Hepatic stellate cell (primary cell): Measurements from ENCODE around the gene CDC14B.

Experiments
- DNase-seq: peaks from one replicate; pipeline ENCODE4 v3.0.0; 2011; ENCODE audit warnings: low spot score

The CDC14B gene

GRCh38 chr9:96502539-96503373 is 116.9 kb downstream of the CDC14B start:
- DNase-seq = no peak

- no peak for DNase-seq
Observed at GRCh38 chr9:96501633-96502538, 117.8 kb downstream of the CDC14B start.

DNA sequence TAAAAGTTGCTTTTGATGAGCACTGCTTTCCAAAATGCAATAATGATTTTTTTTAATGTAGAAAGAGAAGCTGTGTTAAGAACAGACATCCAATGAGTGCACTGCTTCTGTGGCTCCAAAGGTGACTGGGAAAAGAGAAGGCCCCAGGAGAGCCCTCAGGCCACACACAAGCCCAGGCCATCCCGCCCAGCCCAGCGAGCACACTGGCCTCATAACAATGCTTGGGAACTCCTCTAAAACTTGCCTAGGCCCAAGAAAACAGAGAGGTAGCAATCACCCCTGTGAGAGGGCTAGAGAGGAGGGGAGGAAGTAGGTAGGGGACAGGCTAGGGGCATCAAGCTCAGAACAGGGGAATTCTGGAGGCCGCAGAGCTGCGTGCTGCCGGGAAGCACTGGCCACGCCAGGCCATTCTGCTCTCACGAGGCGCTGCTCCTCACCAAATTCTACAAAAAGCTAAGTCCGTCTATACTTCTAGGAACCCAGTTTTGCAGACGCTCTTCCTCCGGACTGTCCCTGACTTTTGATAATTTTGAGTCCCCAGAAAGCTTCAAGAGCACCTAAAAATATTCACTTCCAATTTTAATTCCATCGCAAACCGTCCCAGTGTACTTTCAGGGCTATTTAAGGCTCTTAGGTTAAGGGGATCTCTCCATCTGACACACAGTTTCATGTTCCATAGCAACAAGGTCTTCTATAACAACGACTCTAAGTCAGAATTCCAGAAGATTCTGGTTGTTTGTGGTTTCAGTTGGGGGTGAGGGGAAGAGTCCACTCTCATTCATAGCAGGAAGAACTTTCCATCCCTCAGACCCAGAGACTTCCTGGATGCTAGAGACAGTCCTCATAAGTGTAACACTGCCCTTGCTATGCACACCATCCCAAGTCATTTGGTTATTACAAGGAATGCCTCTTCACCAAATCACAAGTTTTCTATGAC is 118.7 kb downstream of the CDC14B start:
- DNase-seq = peak; percentile 69

DNA sequence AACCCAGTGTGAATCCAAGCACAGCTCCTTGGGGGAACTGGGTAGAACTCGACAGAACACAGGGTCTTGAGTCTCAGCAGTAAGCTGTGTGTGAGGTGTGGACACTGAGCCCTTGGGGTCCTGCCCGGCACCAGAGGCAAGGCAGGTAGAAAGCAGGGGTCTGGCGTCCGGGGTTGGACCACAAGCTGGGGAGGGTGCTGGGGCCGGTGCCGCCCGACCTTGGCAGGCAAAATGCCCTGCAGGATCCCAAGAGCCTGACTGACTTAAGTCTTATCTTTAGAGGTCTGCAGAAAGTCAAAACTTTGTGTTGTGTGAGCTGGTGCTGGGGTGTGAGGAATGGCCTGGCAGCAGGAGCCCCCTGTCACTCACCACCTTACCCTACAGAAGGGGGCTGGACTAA is 120.4 kb downstream of the CDC14B start:
- no peak for DNase-seq

DNA sequence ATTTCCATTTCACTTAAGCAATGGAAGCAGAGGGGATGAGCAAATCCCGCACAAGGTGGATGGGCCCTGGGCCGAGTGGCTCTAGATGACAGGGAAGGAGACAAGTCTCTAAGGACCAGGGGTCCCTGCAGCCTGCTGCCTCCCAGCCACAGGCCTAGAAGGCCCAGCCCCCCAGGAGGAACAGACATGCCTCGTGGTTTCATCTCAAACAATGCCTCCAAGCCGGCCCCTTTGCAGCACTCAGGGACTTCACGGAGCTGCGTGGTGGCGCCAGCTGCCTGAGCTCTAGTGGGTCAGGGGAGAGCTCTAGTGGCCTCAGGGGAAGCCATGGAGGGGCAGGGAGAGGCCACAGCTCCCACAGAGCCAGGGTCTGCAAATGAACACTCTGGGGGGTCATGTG is 120.8 kb downstream of the CDC14B start:
- no peak for DNase-seq

DNA sequence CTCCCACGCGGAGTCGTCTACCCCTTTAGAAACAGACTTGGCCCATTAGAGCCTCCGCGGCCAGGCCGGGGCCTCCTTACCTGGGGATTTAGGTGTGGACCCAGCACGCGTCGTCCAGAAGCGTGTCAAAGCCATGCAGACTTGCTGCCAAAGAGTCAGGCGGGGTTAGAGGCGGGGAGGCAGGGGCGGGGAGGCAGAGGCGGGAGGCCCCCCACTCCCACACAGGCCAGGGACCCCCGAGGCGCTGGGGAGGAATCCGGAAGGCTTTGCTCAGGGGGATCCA is 122.6 kb downstream of the CDC14B start:
- no peak for DNase-seq

- DNase-seq = no peak
Observed at GRCh38 chr9:96496368-96497116, 123.1 kb downstream of the CDC14B start.

DNA sequence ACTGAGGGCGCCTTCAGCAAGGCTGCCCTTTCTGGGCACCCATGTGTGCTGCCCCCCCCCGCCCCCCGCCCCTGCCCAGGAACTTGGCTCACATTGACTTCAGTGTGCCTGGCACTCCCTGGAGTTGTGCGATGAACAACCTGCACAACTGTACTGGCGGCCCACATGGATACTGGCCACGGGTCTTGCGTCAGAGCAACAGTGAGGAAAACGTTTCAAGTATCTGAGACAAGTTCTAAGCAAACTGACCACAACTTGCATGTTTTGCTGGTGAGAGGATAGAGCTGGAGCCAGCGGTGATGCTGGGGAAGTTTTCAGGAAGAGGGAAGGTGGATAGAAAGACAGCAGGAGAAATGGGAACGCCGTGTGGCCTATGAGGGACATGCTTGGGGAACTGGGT is 124.3 kb downstream of the CDC14B start:
- no peak for DNase-seq

DNA sequence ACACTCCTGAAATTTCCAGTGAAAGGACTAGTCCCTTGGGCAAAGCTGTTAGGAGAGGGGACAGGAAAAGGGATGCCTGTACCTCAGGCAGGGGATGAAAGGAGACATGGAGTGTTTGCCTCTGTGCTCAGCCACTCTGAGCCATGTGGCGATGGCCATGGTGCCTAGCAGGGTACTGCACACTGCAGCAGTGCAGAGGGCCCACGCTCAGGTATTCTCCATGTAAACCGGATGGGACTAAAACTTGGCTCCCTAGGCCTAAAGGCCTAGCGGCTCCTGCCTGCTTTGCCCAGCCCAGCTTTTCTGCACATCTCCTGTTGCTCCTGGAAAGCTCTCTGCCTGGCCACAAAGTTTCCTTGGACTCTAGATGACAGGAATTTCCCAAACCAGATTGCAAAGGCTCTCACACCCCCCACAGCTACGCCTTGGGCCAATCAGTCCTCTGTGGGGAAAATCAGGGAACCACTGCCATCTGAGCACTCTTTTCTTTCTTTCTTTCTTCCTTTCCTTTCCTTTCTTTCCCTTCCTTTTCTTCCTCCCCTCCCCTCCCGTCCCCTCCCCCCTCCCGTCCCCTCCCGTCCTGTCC is 125.3 kb downstream of the CDC14B start:
- DNase-seq = no peak

GRCh38 chr9:96493757-96494156 is 125.9 kb downstream of the CDC14B start:
- no peak for DNase-seq

DNA sequence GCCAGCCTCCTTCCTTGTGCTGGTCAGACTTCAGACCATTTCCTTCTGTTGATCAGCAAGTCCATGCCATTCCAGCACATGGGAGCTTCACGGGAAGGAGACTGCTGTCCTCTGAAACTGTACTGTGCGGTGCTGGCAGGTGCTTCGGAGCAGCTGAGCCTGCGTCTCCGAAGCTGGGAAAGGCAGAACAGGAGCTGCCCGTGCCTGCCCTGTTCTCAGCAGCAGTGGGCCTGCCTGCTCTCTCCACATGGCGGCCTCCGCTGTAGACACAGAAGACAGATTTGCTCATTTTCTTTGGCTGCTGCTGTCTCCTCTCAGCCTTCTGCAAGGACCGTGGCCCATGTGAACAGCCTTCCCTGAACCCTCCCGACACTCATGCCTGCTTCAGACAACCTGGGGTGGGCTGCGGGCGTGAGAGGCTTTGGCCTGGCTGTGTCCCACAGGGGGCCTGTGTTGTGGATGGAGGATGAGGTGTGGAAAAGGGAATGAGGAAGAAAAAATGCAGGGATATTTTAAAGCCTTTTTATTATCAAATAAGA is 126.6 kb downstream of the CDC14B start:
- DNase-seq = no peak

- no peak for DNase-seq
Observed at GRCh38 chr9:96491880-96492525, 127.6 kb downstream of the CDC14B start.

GRCh38 chr9:96491079-96491879 is 128.4 kb downstream of the CDC14B start:
- no peak for DNase-seq

GRCh38 chr9:96490534-96491078 is 129.0 kb downstream of the CDC14B start:
- DNase-seq = no peak

- no peak for DNase-seq
Observed at GRCh38 chr9:96489482-96489979, 130.1 kb downstream of the CDC14B start.

GRCh38 chr9:96487949-96488348 is 131.7 kb downstream of the CDC14B start:
- peak; percentile 84 for DNase-seq

DNA sequence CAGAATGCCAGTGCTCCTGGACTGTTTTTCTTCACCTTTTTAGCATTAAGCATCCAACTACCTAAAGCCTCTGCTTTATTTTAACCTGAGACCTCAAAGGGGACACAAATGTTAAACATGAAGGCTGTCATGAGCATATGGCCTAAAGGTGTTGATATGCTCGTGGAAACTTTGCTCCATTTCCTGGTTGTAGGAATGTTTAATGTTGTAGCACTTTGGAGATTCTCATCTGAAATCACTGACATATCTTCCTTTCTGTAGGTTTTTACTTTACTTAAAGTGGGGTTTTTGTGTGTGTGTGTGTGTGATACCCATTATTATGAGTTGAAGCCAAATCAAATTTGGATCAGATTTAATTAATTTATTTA is 132.6 kb downstream of the CDC14B start:
- no peak for DNase-seq

- DNase-seq = peak; percentile 94
Observed at GRCh38 chr9:96486386-96487028, 133.1 kb downstream of the CDC14B start.
